Measurements from ENCODE around the gene TRIM54. TPM values are rescaled to one million over a fixed set of nuclear protein-coding genes. Genes with fewer than 3 reads are reported as not detected.

The TRIM54 gene
- total and polyA plus RNA-seq, 2 of the 8 experiments (the other 6 are each of a cell fraction or from before 2014, with no cell fraction given) = 3.9 to 5.8 TPM

- no peak overlapping the region for H4K5ac ChIP-seq (ENCODE audit: insufficient read length, low read depth, low read length)
- no peaks in the 10 kb centered on the region for H3K79me1 ChIP-seq (ENCODE audit: low read depth, low read length)
- H3K23me2 ChIP-seq (ENCODE audit: low read depth, low read length) = peaks cover 3% of the 10 kb centered on the region
- H3K4ac ChIP-seq (replicated peaks; ENCODE audit: insufficient read length, low read depth, low read length) = no peak overlapping the region
- no peak overlapping the region for H3K14ac ChIP-seq (ENCODE audit: insufficient read length)
- H4K8ac ChIP-seq (ENCODE audit: extremely low read depth, insufficient read depth, low read length) = no peak overlapping the region
- H3K18ac ChIP-seq (ENCODE audit: extremely low read depth, low read length) = no peak overlapping the region
- H3K9ac ChIP-seq (replicated peaks in 1 of 4; ENCODE audit: extremely low read depth in 1 of 4, low read depth in 3 of 4, low read length in 3 of 4) = no peak overlapping the region
- no peaks in the 10 kb centered on the region for H3K79me2 ChIP-seq (ENCODE audit: control insufficient read depth in 1 of 2, insufficient read depth in 2 of 2, low read length in 2 of 2)
- no peaks in the 10 kb centered on the region for H3K9me3 ChIP-seq (ENCODE audit: insufficient read depth in 2 of 2, low read depth in 1 of 2, low read length in 1 of 2)
- H3K4me3 ChIP-seq (ENCODE audit: extremely low read depth in 1 of 4, insufficient read depth in 2 of 4, low read depth in 3 of 4, low read length in 4 of 4) = peak overlapping the region in 1 of 4 experiments; percentile 43; a peak in 1 of 8 replicates
- H2BK12ac ChIP-seq (ENCODE audit: low read depth, low read length) = no peak overlapping the region
- H3K56ac ChIP-seq (replicated peaks; ENCODE audit: insufficient read length, low read depth, low read length) = no peak overlapping the region
- no peaks in the 10 kb centered on the region for H3K36me3 ChIP-seq (ENCODE audit: control insufficient read depth in 2 of 4, insufficient read depth in 4 of 4, low read length in 3 of 4)
- no peak overlapping the region for H3K23ac ChIP-seq (ENCODE audit: insufficient read length)
- H4K91ac ChIP-seq (replicated peaks; ENCODE audit: insufficient read length, low read length) = no peak overlapping the region
- no peak for DNase-seq (ENCODE audit: low read depth in 1 of 2, low spot score in 2 of 2)
- no peak for FAIRE-seq
- H2BK20ac ChIP-seq (ENCODE audit: low read length) = no peak overlapping the region
- peak overlapping the region; percentile 33 for H2BK120ac ChIP-seq (replicated peaks; ENCODE audit: low read depth, low read length)
- H2BK15ac ChIP-seq (ENCODE audit: low read length) = no peak overlapping the region
- no peak overlapping the region for H2AK5ac ChIP-seq (ENCODE audit: low read depth, low read length)
- no peak overlapping the region for H3K27ac ChIP-seq (ENCODE audit: low read depth, low read length)
- H4K20me1 ChIP-seq (replicated peaks in 1 of 2; ENCODE audit: control insufficient read depth in 1 of 2, insufficient read depth in 2 of 2, low read length in 2 of 2) = no peaks in the 10 kb centered on the region
- POLR2A ChIA-PET (ENCODE audit: partially characterized antibody) = interaction anchor here (1.1 to 11.9 kb wide), 17 partner anchors 9 to 177 kb away, joined by 3 to 149 read pairs (median 6); partner anchors contain the start of genes ATRAID, GTF3C2, MPV17 and SLC30A3
- H2BK5ac ChIP-seq (ENCODE audit: low read depth, low read length) = no peak overlapping the region
- no peak overlapping the region for H2AFZ ChIP-seq (ENCODE audit: low read length)
- peaks cover 0 to 4% (median 0%) of the 10 kb centered on the region in 4 experiments; a peak in 1 of 7 replicates for H3K27me3 ChIP-seq (replicated peaks in 1 of 4; ENCODE audit: control insufficient read depth in 3 of 4, extremely low read depth in 1 of 4, insufficient read depth in 3 of 4, low read length in 3 of 4)
- H3K4me1 ChIP-seq (replicated peaks in 1 of 4; ENCODE audit: control insufficient read depth in 3 of 4, insufficient read depth in 4 of 4, low read length in 3 of 4) = peaks cover 4 to 15% (median 13%) of the 10 kb centered on the region in 4 experiments
- H3K4me2 ChIP-seq (ENCODE audit: insufficient read depth in 1 of 2, low read depth in 2 of 2, low read length in 2 of 2) = peak overlapping the region in 1 of 2 experiments; percentile 76; a peak in 2 of 4 replicates
- WGBS, 2 experiments (ENCODE audit: extremely low coverage in 1 of 2, insufficient coverage in 1 of 2, insufficient read length in 1 of 2, insufficient replicate concordance in 2 of 2, low coverage in 1 of 2, low lambda C conversion rate in 2 of 2, missing lambda C conversion rate in 1 of 2) = 89% methylated on average over 3 of the region's 3 CpGs; no CpG with 5 or more reads in 1 of the 2 experiments
- CTCF ChIA-PET (ENCODE audit: partially characterized antibody) = interaction anchor here (0.8 to 20.2 kb wide), 26 partner anchors 8 to 256 kb away, joined by 3 to 413 read pairs (median 5); partner anchors contain the start of genes CAD, SLC30A3 and UCN
- TF ChIP-seq JUN (IDR thresholded peaks at IDR 0.05; ENCODE audit: low read depth, low read length) (no peak), CBX5 (IDR thresholded peaks at IDR 0.05; ENCODE audit: low read depth, low read length) (no peak), BACH1 (IDR thresholded peaks at IDR 0.05; ENCODE audit: low read length) (no peak), PHF8 (conservative IDR thresholded peaks at IDR 0.05; ENCODE audit: low read depth, low read length) (no peak), TAF1 (IDR thresholded peaks at IDR 0.05; ENCODE audit: low read depth, low read length) (no peak), ATF2 (IDR thresholded peaks at IDR 0.05; ENCODE audit: low read length) (no peak), RBBP5 (IDR thresholded peaks at IDR 0.05; ENCODE audit: borderline replicate concordance, low read depth, low read length) (no peak), SIN3A (conservative IDR thresholded peaks at IDR 0.05 in 1 of 2, IDR thresholded peaks at IDR 0.05 in 1 of 2; ENCODE audit: low read depth in 1 of 2, low read length in 2 of 2) (no peak), KDM5A (IDR thresholded peaks at IDR 0.05; ENCODE audit: low read length) (no peak), CHD1 (IDR thresholded peaks at IDR 0.05; ENCODE audit: low read depth, low read length) (no peak), HDAC6 (IDR thresholded peaks at IDR 0.05; ENCODE audit: low read depth, low read length) (no peak), TBP (IDR thresholded peaks at IDR 0.05; ENCODE audit: low read depth, low read length) (no peak)
Measured at GRCh38 chr2:27281442-27281841, 787 bp upstream of the TRIM54 start.

Measured in H1 (cell line).